HL-60 (cell line): ENCODE measurements around the gene NUPR2.
"Not testable (repeated sequence)": the region's sequence is repeated elsewhere in the genome, so short reads cannot be mapped to it uniquely, and the experiment has no call there.

Experiments
- CTCF ChIP-seq: IDR thresholded peaks from one replicate; pipeline ENCODE4 v1.5.1; 2011; ENCODE audit warnings: low read length, control low read depth, inconsistent platforms; ENCODE audit not compliant: insufficient read depth
- POLR2AphosphoS5 ChIP-seq: IDR thresholded peaks from 2 replicates; pipeline ENCODE4 v1.6.1; 2012; ENCODE audit warnings: low read depth

GRCh38 chr7:56066376-56066775, 49.8 kb downstream of the NUPR2 start:
- not testable (repeated sequence) for TF ChIP-seq CTCF, POLR2AphosphoS5
